AG04449 (cell line): ENCODE data around the gene TNRC18.
"Not testable (repeated sequence)": the region's sequence is repeated elsewhere in the genome, so short reads cannot be mapped to it uniquely, and the experiment has no call there.

Experiments used
- CTCF ChIA-PET: fragments of 350-600 bp; formaldehyde crosslinking; extraction: SDS; loops from one replicate; lab custom pipeline; 2021; ENCODE audit warnings: antibody characterized with exemption; lab: Yijun Ruan, JAX
- POLR2A ChIA-PET: fragments of 400-600, 350-600 bp; formaldehyde crosslinking; extraction: SDS; loops from one replicate; lab custom pipeline; 2020; ENCODE audit warnings: antibody characterized with exemption, inconsistent platforms; lab: Yijun Ruan, JAX
- DNase-seq: peaks from one replicate; pipeline ENCODE4 v3.0.0-alpha.2; 2010; ENCODE audit warnings: low read depth, low spot score
- H3K4me3 ChIP-seq: 2 replicates; pipeline ENCODE4 v1.5.1; 2011; ENCODE audit warnings: low read depth, mild to moderate bottlenecking, control low read depth, low read length
- TF ChIP-seq, protein P1 (sequence below): IDR thresholded peaks from one replicate; pipeline ENCODE4 v1.5.1; 2011; ENCODE audit warnings: mild to moderate bottlenecking, moderate library complexity, low read length, control low read depth, inconsistent platforms; ENCODE audit not compliant: insufficient read depth; ENCODE audit errors: missing control alignments

The TNRC18 gene

DNA sequence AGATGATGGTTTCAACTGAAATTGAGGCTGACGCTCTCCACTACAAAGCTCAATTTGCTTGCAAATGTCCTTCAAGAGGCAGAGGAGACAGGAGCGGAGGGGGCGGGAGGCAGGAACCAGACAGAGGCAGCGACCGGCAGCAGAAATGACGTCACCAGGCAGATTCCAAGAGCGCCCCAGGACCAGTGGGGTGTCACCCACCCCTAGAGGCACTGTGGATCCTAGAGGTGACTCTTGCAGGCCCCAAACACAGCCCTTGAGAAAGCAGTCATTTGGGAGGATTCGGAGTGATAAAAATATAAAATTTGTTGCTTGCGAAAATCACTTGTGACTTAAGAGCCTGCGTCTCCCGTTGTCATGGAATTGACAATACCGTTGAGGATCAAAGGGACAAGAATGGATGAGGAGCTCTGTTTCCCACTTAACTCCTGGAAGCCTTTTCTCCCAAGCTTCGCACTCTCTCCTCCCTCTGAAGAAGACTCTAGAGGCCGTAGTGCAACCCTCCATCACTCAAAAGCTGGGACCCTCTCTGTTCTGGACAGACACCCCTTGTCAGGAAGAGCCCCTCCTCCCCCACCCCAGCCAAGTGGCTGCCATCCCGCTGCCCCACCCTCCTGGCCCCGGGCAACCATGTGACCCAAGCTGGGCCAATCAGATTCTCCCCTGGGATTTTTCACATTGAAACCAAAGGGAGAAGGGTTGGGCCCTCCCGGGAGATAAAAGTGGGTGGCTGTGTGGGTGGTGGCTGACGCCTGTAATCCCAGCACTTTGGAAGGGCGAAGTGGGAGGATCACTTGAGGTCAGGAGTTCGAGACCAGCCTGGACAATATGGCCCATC is 157.2 kb downstream of the TNRC18 start:
- DNase-seq, result no peak
- TF ChIP-seq, protein P1, sequence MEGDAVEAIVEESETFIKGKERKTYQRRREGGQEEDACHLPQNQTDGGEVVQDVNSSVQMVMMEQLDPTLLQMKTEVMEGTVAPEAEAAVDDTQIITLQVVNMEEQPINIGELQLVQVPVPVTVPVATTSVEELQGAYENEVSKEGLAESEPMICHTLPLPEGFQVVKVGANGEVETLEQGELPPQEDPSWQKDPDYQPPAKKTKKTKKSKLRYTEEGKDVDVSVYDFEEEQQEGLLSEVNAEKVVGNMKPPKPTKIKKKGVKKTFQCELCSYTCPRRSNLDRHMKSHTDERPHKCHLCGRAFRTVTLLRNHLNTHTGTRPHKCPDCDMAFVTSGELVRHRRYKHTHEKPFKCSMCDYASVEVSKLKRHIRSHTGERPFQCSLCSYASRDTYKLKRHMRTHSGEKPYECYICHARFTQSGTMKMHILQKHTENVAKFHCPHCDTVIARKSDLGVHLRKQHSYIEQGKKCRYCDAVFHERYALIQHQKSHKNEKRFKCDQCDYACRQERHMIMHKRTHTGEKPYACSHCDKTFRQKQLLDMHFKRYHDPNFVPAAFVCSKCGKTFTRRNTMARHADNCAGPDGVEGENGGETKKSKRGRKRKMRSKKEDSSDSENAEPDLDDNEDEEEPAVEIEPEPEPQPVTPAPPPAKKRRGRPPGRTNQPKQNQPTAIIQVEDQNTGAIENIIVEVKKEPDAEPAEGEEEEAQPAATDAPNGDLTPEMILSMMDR, result no peak
- no peak overlapping the region for H3K4me3 ChIP-seq
- POLR2A ChIA-PET, result no interaction called here
- CTCF ChIA-PET, result no interaction called here

DNA sequence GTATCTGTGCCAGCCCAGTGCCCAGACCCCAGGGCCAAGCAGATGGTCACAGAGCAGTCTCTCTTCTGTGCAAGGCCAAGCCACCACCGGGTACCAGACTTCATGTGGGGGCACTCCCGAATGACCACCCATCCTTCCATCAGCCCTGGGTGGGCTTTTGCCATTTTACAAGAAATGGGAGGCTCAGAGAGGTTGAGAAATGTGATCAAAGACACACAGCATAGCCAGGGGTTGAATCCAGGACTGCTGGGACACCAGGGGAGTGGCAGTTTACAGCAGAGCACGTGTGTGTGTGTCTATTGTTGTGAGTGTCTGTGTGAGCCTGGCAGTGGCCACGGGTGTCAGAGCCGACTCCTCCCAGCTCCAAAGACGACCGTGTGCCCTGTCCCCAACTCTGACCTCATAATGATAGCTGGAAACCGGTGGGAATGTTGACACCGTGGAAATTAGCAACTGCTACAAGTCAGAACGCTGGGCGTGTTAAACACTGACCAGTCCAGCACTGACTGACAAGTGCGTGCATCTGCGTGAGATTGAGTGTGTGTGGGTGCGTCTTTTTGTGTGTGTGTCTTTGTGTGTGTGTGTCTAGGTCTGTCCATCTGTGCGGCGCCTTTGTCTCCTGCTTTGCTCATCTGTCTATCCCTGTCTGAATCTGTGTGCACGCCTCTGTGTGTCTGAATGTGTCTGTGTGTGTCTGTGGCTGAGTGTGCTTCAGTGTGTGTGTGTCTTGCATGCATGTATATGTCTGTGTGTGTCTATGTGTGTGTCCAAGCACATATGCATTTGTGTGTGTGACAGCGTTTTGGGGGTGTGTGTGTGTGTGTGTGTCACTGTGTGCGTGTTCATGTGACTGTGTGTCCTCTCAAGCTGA is 158.1 kb downstream of the TNRC18 start:
- ChIA-PET CTCF (no interaction called here), POLR2A (no interaction called here)
- TF ChIP-seq, protein P1, result no peak
- DNase-seq, result no peak
- H3K4me3 ChIP-seq, result no peak overlapping the region

DNA sequence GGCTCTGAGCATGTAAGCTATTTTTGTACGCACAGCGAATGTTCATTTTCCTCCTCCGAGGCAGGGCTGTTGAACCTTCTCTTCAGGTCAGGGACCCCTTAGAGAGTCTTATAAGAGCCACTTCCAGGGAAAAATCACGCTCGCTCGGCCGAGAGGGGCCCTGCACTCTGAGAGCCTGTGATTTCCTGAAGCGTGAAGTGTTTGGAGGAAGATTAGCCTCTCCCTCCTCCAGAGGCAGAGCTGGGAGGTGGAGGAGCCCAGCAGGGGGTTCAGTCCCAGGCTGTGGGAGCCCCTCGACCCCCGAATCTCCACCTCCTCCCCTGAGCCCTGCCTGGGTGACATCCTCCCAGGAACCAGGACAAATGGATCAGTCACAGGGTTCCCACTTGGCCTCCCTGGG is 160.6 kb downstream of the TNRC18 start:
- POLR2A ChIA-PET, DNase-seq, CTCF ChIA-PET, H3K4me3 ChIP-seq: not testable (repeated sequence)

DNA sequence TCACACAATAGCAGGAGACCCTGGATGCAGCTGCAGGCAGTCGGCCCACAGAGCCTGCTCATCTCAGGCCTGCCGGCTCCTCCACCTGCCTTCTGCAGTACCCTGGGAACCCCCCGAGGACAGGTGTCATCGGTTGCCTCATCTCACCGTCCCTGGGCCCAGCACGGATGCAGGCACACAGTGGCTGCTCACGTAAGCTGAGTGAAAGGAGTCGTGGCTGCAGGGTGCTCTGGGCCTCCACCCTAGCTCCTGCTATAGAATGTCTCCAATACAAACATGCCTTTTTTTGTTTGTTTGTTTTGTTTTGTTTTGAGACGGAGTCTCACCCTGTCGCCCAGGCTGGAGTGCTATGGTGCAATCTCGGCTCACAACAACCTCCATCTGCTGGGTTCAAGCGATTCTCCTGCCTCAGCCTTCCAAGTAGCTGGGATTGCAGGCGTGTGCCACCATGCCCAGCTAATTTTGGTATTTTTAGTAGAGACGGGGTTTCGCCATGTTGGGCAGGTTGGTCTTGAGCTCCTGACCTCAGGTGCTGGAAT is 163.0 kb downstream of the TNRC18 start:
- H3K4me3 ChIP-seq, CTCF ChIA-PET, DNase-seq, POLR2A ChIA-PET: not testable (repeated sequence)
